ENCODE measurements around the gene TUBB. TPM values are rescaled to one million over a fixed set of nuclear protein-coding genes. Genes with fewer than 3 reads are reported as not detected.
A peak's percentile ranks its signal among the peaks of the same experiment; 100 is the strongest.

The TUBB gene
- total and polyA plus RNA-seq, 9 of the 15 experiments (the other 6 are each of a cell fraction or from before 2014, with no cell fraction given): 971 to 2,870 (median 1,478) TPM

DNA sequence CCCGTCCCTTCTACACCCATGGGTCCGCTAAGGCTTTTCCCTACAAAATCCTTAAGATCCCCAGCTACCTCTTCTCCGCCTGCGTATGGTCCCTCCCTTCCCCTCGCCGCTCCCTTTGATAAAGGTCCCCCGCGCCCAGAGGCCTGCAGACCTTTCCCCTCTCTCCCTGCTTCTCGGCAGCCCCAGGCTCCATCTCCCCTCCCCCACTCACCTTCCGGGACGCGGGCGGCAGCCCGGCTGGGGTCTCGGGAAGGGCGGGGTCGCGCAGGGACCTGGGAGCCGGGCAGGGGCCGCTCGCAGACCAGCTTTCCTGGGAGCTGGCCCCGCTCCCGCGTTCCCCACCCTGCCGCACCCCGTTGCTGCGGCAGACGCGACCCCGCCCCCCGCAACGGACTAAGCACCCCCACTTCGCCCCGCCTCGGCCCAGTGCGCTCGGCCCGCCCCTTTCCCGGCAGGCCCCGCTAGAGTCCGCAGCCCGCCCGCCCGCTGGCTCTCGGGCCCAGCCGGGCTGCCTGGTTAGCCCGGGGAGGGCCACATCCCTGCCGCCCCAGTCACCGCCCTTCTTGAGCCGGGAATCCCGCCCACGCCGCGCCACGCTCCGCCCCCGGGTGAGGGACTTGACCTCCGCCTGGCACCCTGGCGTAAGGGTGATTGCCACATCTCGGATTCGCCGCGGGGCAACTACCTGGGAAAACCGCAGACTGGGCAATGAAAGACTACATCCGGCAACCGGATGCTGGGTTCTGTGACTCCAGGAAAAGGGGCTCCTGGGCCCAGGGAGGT is 22.4 kb downstream of the TUBB start, which contains the start of gene FLOT1 (continued):
- TF ChIP-seq, protein P1, sequence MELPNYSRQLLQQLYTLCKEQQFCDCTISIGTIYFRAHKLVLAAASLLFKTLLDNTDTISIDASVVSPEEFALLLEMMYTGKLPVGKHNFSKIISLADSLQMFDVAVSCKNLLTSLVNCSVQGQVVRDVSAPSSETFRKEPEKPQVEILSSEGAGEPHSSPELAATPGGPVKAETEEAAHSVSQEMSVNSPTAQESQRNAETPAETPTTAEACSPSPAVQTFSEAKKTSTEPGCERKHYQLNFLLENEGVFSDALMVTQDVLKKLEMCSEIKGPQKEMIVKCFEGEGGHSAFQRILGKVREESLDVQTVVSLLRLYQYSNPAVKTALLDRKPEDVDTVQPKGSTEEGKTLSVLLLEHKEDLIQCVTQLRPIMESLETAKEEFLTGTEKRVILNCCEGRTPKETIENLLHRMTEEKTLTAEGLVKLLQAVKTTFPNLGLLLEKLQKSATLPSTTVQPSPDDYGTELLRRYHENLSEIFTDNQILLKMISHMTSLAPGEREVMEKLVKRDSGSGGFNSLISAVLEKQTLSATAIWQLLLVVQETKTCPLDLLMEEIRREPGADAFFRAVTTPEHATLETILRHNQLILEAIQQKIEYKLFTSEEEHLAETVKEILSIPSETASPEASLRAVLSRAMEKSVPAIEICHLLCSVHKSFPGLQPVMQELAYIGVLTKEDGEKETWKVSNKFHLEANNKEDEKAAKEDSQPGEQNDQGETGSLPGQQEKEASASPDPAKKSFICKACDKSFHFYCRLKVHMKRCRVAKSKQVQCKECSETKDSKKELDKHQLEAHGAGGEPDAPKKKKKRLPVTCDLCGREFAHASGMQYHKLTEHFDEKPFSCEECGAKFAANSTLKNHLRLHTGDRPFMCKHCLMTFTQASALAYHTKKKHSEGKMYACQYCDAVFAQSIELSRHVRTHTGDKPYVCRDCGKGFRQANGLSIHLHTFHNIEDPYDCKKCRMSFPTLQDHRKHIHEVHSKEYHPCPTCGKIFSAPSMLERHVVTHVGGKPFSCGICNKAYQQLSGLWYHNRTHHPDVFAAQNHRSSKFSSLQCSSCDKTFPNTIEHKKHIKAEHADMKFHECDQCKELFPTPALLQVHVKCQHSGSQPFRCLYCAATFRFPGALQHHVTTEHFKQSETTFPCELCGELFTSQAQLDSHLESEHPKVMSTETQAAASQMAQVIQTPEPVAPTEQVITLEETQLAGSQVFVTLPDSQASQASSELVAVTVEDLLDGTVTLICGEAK (IDR thresholded peaks at IDR 0.05): no peak; the same call in none of the 2 replicates
- TF ChIP-seq, protein P1 (CRISPR knock-in tag; IDR thresholded peaks at IDR 0.05): no peak
- TF ChIP-seq, protein P2, sequence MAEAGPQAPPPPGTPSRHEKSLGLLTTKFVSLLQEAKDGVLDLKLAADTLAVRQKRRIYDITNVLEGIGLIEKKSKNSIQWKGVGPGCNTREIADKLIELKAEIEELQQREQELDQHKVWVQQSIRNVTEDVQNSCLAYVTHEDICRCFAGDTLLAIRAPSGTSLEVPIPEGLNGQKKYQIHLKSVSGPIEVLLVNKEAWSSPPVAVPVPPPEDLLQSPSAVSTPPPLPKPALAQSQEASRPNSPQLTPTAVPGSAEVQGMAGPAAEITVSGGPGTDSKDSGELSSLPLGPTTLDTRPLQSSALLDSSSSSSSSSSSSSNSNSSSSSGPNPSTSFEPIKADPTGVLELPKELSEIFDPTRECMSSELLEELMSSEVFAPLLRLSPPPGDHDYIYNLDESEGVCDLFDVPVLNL (CRISPR knock-in tag; IDR thresholded peaks at IDR 0.05; ENCODE audit: low read depth): no peak
- peak; percentile 79 for TF ChIP-seq U2AF1 (optimal IDR thresholded peaks at IDR 0.05; ENCODE audit: low read depth, low read length)
- TF ChIP-seq KLF13 (tag; IDR thresholded peaks at IDR 0.05; ENCODE audit: borderline replicate concordance, low read depth): peak; percentile 74
- peak; percentile 7; the same call in 1 of the 2 replicates for TF ChIP-seq JUN (IDR thresholded peaks at IDR 0.05; ENCODE audit: borderline replicate concordance, low read depth, low read length)
- no peak; the same call in 1 of the 2 replicates for TF ChIP-seq JUN (CRISPR knock-in tag; IDR thresholded peaks at IDR 0.05; ENCODE audit: borderline replicate concordance)
- TF ChIP-seq CAMTA2 (CRISPR knock-in tag; conservative IDR thresholded peaks at IDR 0.05): no peak
- TF ChIP-seq PTTG1 (tag; IDR thresholded peaks at IDR 0.05; ENCODE audit: low read depth): no peak
- TF ChIP-seq, protein P3, sequence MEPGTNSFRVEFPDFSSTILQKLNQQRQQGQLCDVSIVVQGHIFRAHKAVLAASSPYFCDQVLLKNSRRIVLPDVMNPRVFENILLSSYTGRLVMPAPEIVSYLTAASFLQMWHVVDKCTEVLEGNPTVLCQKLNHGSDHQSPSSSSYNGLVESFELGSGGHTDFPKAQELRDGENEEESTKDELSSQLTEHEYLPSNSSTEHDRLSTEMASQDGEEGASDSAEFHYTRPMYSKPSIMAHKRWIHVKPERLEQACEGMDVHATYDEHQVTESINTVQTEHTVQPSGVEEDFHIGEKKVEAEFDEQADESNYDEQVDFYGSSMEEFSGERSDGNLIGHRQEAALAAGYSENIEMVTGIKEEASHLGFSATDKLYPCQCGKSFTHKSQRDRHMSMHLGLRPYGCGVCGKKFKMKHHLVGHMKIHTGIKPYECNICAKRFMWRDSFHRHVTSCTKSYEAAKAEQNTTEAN (CRISPR knock-in tag; IDR thresholded peaks at IDR 0.05): no peak
- no peak for TF ChIP-seq ZNF24 (IDR thresholded peaks at IDR 0.05)
- TF ChIP-seq TCF7 (IDR thresholded peaks at IDR 0.05; ENCODE audit: borderline replicate concordance): no peak
- no peak for TF ChIP-seq ZNF121 (CRISPR knock-in tag; conservative IDR thresholded peaks at IDR 0.05)
- TF ChIP-seq ZNF695 (CRISPR knock-in tag; IDR thresholded peaks at IDR 0.05): no peak
- no peak for TF ChIP-seq ZNF77 (CRISPR knock-in tag; IDR thresholded peaks at IDR 0.05)
- no peak; the same call in 1 of the 2 replicates for TF ChIP-seq ILF3 (IDR thresholded peaks at IDR 0.05; ENCODE audit: borderline replicate concordance)
- TF ChIP-seq DPF2 (IDR thresholded peaks at IDR 0.05): no peak; the same call in 1 of the 2 replicates
- TF ChIP-seq MAFG (tag; conservative IDR thresholded peaks at IDR 0.05): no peak

Measured in K562 (cell line).